Measurements from ENCODE around the gene ULK4.

GRCh38 chr3:41833628-41834027 lies 128.3 kb downstream of the ULK4 start:
- no peak for TF ChIP-seq CTCF (IDR thresholded peaks at IDR 0.05)
- TF ChIP-seq POLR2A (IDR thresholded peaks at IDR 0.05): no peak
